GM10248 (cell line): ENCODE measurements around the gene C1orf52.
A peak's percentile ranks its signal among the peaks of the same experiment; 100 is the strongest.
"Not testable (repeated sequence)": the region's sequence is repeated elsewhere in the genome, so short reads cannot be mapped to it uniquely, and the experiment has no call there.

ENCODE experiments used
- CTCF ChIA-PET: fragments of 300-600 bp; sonication (Branson Sonifier 250); formaldehyde crosslinking; extraction: SDS; loops from one replicate; lab custom pipeline; 2021; ENCODE audit warnings: antibody characterized with exemption; lab: Yijun Ruan, JAX
- POLR2A ChIA-PET: fragments of 350-650 bp; sonication (Branson Sonifier 250); formaldehyde crosslinking; extraction: SDS; loops from one replicate; lab custom pipeline; 2020; ENCODE audit warnings: antibody characterized with exemption; lab: Yijun Ruan, JAX
- DNase-seq: peaks from one replicate; pipeline ENCODE4 v3.0.0; 2012; ENCODE audit errors: extremely low spot score
- TF ChIP-seq, protein P1 (sequence below): IDR thresholded peaks from 2 replicates; pipeline ENCODE4 v1.5.1; 2012; ENCODE audit warnings: mild to moderate bottlenecking, low read depth; ENCODE audit errors: extremely low read depth, missing control alignments, control extremely low read depth

C1orf52 gene

DNA sequence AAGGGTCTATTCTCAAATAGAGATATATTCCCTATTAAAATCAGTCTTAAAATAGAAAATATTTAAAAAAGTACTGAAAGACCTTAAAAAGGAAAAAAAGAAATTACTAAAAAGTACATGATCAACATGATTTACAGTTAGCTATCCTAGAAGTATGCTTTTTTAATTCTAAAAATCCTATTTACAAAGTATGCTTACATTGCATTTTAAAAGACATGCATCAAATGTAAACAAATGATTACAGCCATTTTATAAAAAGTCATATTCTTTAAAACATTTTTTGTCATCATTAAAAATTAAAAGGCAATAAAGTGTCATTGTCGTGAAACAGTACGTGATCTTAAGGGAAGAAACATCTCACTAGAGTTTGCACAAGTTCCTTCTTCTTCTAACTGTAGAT is 7.9 kb upstream of the C1orf52 start:
- no peak for DNase-seq
- ChIA-PET POLR2A (no interaction called here), CTCF (interaction anchor here (1.2 to 12.0 kb wide), 3 partner anchors 6 to 12 kb away, joined by 4 to 203 read pairs (median 4); partner anchors contain the start of genes BCL10 and C1orf52)
- TF ChIP-seq, protein P1, sequence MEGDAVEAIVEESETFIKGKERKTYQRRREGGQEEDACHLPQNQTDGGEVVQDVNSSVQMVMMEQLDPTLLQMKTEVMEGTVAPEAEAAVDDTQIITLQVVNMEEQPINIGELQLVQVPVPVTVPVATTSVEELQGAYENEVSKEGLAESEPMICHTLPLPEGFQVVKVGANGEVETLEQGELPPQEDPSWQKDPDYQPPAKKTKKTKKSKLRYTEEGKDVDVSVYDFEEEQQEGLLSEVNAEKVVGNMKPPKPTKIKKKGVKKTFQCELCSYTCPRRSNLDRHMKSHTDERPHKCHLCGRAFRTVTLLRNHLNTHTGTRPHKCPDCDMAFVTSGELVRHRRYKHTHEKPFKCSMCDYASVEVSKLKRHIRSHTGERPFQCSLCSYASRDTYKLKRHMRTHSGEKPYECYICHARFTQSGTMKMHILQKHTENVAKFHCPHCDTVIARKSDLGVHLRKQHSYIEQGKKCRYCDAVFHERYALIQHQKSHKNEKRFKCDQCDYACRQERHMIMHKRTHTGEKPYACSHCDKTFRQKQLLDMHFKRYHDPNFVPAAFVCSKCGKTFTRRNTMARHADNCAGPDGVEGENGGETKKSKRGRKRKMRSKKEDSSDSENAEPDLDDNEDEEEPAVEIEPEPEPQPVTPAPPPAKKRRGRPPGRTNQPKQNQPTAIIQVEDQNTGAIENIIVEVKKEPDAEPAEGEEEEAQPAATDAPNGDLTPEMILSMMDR, result no peak

DNA sequence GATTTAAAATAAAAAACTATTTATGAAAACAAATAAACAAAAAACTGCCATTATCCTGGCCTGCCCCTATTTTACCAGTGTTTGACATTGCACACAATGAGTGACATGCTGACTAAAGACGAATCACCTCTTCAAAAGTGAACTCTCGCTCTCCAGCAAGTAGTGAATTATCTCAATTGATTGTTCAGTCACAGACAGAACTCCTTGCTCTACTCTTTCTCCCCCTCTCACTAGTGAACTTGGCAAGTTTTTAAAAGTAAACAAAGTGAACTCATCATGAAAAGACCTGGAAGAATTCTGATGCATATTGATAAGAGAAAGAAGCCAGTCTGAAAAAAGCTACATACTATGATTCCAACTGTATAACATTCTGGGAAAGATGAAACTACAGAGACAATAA is 4.7 kb upstream of the C1orf52 start:
- no peak for DNase-seq
- POLR2A ChIA-PET, result no interaction called here
- TF ChIP-seq, protein P1, result no peak

DNA sequence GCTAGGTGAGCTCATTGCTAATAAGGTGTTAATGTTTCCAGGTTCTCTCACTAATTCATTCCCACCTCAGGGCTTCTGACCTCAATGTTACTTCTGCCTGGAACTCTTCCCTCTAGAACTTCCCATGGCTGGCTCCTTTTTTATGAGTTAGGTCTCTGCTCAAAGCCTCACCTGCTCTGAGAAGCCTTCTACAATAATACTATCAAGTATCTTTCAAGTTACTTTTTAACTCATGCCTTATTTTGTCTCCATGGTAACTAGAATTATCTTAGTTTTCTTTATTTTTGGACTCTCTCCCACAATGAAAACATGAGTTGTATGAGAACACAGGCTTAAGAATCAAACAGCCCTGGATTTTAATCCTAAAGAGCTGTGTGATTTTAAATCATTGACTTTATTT is 3.5 kb upstream of the C1orf52 start:
- ChIA-PET CTCF (interaction anchor here (1.0 to 11.1 kb wide), 6 partner anchors 10 to 317 kb away, joined by 3 to 203 read pairs (median 7); partner anchors contain the start of gene BCL10), POLR2A (interaction anchor here (1.4 kb wide), 1 partner anchor 13 kb away, joined by 5 read pairs; the partner anchor contains the start of gene BCL10)
- no peak for DNase-seq
- TF ChIP-seq, protein P1, result no peak

More for the DNA sequence above, 4.7 kb upstream of the C1orf52 start:
- CTCF ChIA-PET, result interaction anchor here (1.0 to 11.1 kb wide), 4 partner anchors 9 to 319 kb away, joined by 3 to 203 read pairs (median 96); partner anchors contain the start of gene BCL10

DNA sequence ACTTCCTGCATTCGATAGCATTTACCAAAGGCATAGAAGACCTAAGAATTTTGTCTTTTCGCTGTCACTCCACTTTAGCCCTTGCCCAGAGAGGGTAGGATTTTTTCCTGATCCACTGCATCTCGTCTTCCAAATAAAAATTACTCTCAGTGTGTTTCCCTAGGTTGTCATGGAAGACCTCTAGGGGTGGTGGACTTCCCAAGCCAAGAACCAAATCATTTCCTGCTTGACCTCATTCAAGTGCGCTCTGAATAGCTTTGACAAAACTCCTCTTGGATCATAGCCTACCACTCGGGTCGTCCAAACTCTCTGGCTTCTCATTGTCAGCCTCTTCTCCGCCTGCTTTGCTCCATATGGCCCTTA is 431 bp upstream of the C1orf52 start:
- POLR2A ChIA-PET, result interaction anchor here (1.3 to 1.5 kb wide), 2 partner anchors 10 to 16 kb away, joined by 5 to 9 read pairs; partner anchors contain the start of gene BCL10
- TF ChIP-seq, protein P1, result no peak
- DNase-seq, result no peak
- CTCF ChIA-PET, result interaction anchor here (0.6 to 11.1 kb wide), 39 partner anchors 13 to 471 kb away, joined by 3 to 203 read pairs (median 4); partner anchors contain the start of gene BCL10

DNA sequence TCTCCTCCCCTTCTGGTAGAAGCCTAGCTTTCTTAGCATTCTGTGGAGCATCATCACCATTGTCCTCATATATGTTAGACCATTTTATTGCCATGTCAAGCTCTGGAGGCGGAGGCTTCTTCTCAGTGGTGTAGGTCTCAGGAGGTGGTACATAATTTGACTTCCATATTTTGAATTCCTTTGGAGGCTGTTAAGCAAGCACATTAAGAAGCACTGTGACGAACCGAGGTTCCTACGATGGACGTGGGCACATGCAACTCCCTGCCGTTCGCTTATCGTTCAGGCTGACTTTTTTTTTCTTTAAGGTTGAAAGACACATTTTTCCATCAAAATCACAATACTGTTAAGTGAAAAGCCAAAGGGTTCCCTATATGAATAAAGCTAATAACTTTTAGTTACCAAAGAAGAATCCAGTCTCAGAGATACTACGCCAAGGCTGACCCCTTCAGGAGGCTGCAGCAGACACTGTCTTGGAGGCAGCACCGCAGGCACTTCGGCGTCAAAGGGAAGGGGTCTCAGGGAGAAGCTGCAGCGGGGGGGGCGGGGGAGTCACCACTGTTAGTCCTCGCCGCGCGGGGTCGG is 835 bp downstream of the C1orf52 start:
- CTCF ChIA-PET, result interaction anchor here (0.7 to 11.1 kb wide), 45 partner anchors 8 to 476 kb away, joined by 3 to 203 read pairs (median 4); partner anchors contain the start of gene BCL10
- TF ChIP-seq, protein P1, result peak; percentile 20
- DNase-seq, result no peak
- POLR2A ChIA-PET, result interaction anchor here (0.9 to 1.5 kb wide), 4 partner anchors 10 to 22 kb away, joined by 3 to 9 read pairs (median 4); partner anchors contain the start of gene BCL10

DNA sequence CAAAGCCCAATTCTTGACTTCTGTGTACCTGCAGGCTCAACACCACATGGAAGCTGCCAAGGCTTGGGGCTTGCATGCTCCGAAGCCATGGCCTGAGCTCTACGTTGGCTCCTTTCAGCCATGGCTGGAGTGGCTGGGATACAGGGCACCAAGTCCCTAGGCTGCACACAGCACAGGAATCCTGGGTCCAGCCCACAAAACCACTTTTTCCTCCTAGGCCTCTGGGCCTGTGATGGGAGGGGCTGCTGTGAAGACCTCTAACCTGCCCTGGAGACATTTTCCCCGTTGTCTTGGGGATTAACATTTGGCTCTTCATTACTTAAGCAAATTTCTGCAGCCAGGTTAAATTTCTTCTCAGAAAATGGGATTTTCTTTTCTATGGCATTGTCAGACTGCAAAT is 10.4 kb downstream of the C1orf52 start:
- POLR2A ChIA-PET, result interaction anchor here (1.6 kb wide), 1 partner anchor 9 kb away, joined by 3 read pairs; no protein-coding TSS in a partner anchor
- not testable (repeated sequence) for DNase-seq
- CTCF ChIA-PET, result interaction anchor here (0.9 to 4.5 kb wide), 3 partner anchors 10 to 301 kb away, joined by 3 to 18 read pairs (median 5); partner anchors contain the start of gene C1orf52

DNA sequence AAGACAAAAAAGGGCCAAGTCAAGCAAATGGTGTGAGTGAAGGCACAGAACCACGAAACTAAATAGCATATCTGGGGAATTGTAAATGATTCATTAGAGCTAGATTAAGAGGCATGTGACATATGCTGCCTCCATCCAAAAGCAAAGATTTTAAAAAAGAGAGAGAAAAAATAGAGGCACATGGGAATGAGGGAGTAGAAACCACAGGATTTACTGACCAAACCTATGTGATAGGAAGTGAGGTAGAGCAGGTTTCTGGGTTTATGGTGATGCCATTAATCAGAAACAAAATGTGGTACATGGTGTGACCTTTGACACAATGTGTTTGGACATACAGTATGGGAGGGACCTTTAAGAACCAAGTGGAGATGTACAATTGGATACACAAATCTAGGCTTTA is 13.6 kb downstream of the C1orf52 start:
- CTCF ChIA-PET, result interaction anchor here (1.3 to 3.2 kb wide), 5 partner anchors 10 to 748 kb away, joined by 3 to 16 read pairs (median 5); partner anchors contain the start of gene C1orf52
- TF ChIP-seq, protein P1, result no peak
- POLR2A ChIA-PET, result no interaction called here
- DNase-seq, result no peak
